ENCODE measurements around the gene CD2AP.
"Not testable (repeated sequence)": the region's sequence is repeated elsewhere in the genome, so short reads cannot be mapped to it uniquely, and the experiment has no call there.

The CD2AP gene

DNA sequence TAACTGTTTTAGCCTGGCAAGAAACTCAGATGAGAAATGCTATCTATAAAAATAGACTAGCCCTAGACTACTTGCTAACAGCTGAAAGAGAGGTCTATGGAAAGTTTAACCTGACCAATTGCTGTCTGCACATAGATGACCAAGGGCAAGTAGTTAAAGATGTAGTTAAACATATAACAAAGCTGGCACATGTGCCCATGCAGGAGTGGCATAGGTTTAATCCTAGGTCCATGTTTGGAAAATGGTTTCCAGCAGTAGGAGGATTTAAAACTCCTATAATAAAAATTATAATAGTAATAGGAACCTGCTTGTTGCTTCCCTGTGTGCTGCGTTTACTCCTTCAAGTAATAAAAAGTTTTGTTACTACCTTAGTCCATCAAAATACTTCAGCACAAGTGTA is 169.6 kb downstream of the CD2AP start:
- in situ Hi-C loops (cut with HindIII; ENCODE audit: low pct_unique_long_range_greater_than_20kb, low sequenced_read_pairs) = no loop called here
- no peak for TF ChIP-seq JUND (IDR thresholded peaks at IDR 0.05; ENCODE audit: low read depth)
- no peak for DNase-seq (ENCODE audit: low read depth in 1 of 2, low spot score in 1 of 2)

GRCh38 chr6:47647626-47648025 is 170.0 kb downstream of the CD2AP start:
- in situ Hi-C loops (cut with HindIII; ENCODE audit: low pct_unique_long_range_greater_than_20kb, low sequenced_read_pairs); DNase-seq (ENCODE audit: low read depth in 1 of 2, low spot score in 1 of 2): not testable (repeated sequence)

DNA sequence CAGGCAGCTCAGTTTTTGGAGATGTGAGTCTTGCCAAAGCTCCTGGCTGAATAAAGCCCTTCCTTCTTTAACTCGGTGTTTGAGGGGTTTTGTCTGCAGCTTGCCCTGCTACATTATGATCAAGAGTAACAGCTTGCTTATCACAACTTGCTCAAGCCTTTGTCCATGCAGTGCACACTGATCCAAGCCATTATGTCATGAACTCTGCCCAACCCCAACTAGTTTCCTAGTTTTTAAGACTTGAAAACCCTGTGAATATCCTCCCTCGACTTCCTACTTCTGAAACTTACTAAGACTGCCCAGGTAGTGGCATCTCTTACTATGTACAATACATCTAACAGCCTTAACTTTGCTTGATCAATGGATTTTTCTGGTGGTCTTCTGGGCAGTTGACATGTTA is 170.4 kb downstream of the CD2AP start:
- in situ Hi-C loops (cut with HindIII; ENCODE audit: low pct_unique_long_range_greater_than_20kb, low sequenced_read_pairs) = no loop called here
- TF ChIP-seq JUND (IDR thresholded peaks at IDR 0.05; ENCODE audit: low read depth) = no peak
- DNase-seq (ENCODE audit: low read depth in 1 of 2, low spot score in 1 of 2) = no peak

DNA sequence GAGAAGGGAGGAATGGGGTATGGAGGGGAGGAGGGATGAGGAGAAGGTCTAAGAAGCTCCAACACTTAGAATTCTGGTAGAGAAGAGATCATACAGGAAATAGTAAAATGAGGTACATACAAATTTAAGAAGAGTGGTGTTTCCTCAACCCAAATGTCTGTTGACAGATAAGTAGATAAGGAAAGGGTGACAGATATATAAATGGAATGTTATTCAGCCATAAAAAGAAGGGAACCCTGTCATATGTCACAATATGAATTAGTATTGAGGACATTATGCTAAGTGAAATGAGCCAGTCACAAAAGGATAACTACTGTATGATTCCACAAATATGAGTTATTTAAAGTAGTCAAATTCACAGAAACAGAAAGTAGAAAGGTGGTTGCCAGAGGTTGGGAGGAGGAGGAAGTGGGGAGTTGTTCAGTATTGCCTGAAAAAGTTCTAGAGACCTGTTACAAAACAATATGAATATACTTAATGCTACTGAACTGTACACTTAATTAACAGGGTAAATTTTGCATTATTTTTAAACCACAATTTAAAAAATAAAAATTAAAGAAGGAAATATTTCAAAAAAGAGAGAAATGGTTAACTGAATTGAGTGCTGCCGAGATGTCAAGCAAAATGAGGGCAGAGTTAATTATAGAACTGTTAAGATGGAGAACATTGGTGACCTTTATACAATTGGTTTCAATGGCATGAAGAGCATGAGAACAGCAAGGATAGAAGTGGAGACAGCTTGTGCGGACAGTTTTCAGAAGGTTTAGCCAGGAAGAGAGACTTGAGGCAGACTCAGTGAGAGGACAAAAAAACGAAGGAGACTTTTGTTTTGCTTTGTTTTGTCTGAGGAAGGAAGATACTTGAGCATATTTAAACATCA is 173.2 kb downstream of the CD2AP start:
- TF ChIP-seq JUND (IDR thresholded peaks at IDR 0.05; ENCODE audit: low read depth) = no peak
- in situ Hi-C loops (cut with HindIII; ENCODE audit: low pct_unique_long_range_greater_than_20kb, low sequenced_read_pairs) = no loop called here
- DNase-seq (ENCODE audit: low read depth in 1 of 2, low spot score in 1 of 2) = no peak

- no peak for DNase-seq (ENCODE audit: low read depth in 1 of 2, low spot score in 1 of 2)
- no peak for TF ChIP-seq JUND (IDR thresholded peaks at IDR 0.05; ENCODE audit: low read depth)
- in situ Hi-C loops (cut with HindIII; ENCODE audit: low pct_unique_long_range_greater_than_20kb, low sequenced_read_pairs) = no loop called here
These were observed 173.9 kb downstream of the CD2AP start for GRCh38 chr6:47651505-47651944.

- in situ Hi-C loops (cut with HindIII; ENCODE audit: low pct_unique_long_range_greater_than_20kb, low sequenced_read_pairs) = no loop called here
- DNase-seq (ENCODE audit: low read depth in 1 of 2, low spot score in 1 of 2) = no peak
- TF ChIP-seq JUND (IDR thresholded peaks at IDR 0.05; ENCODE audit: low read depth) = no peak
These were observed 176.1 kb downstream of the CD2AP start for GRCh38 chr6:47653706-47654105.

DNA sequence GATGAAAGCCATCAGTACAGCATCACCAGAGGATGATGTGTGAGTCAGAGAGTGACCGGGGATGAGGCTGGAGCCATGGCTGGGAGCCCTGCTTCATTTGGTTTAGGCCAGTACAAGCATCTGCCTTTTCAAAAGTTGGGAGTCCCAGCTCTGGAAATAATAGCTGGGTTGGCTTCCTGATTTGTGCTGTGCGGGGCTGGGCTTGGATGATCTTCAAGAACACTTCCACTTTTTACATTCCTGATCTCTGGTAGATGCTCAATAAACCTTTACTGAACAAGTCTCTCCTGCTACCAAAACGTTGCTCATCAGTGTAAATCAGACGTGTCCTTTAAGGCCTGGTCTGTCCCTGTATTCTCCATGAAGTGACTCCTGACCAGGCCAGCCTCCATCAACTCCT is 176.7 kb downstream of the CD2AP start:
- in situ Hi-C loops (cut with HindIII; ENCODE audit: low pct_unique_long_range_greater_than_20kb, low sequenced_read_pairs) = no loop called here
- DNase-seq (ENCODE audit: low read depth in 1 of 2, low spot score in 1 of 2) = no peak
- TF ChIP-seq JUND (IDR thresholded peaks at IDR 0.05; ENCODE audit: low read depth) = no peak

GRCh38 chr6:47655719-47656595 is 178.4 kb downstream of the CD2AP start:
- peak; percentile 15 to 75 for DNase-seq (ENCODE audit: low read depth in 1 of 2, low spot score in 1 of 2)
- no peak for TF ChIP-seq JUND (IDR thresholded peaks at IDR 0.05; ENCODE audit: low read depth)
- in situ Hi-C loops (cut with HindIII; ENCODE audit: low pct_unique_long_range_greater_than_20kb, low sequenced_read_pairs) = no loop called here

DNA sequence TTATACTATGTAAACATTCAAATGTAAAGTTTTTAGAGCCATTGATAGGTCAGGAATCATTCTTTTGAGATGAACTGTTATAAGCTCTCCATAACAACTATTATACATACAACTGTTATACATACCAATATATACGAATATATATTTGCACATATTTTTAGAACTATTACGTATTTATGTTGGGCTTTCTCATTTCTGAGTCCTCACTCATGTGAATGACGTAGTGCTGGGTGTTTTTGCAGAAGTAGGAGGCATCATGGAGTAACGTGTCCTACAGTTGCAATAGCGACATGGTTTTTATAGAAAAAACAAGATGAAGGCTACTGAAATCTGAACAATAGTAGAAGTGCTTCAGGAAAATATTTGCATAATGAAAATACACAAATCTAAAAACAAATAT is 184.4 kb downstream of the CD2AP start:
- in situ Hi-C loops (cut with HindIII; ENCODE audit: low pct_unique_long_range_greater_than_20kb, low sequenced_read_pairs) = no loop called here
- TF ChIP-seq JUND (IDR thresholded peaks at IDR 0.05; ENCODE audit: low read depth) = no peak
- no peak for DNase-seq (ENCODE audit: low read depth in 1 of 2, low spot score in 1 of 2)

GRCh38 chr6:47663462-47664216 is 186.1 kb downstream of the CD2AP start:
- TF ChIP-seq JUND (IDR thresholded peaks at IDR 0.05; ENCODE audit: low read depth) = no peak
- in situ Hi-C loops (cut with HindIII; ENCODE audit: low pct_unique_long_range_greater_than_20kb, low sequenced_read_pairs) = no loop called here
- peak in 1 of 2 experiments; percentile 38 for DNase-seq (ENCODE audit: low read depth in 1 of 2, low spot score in 1 of 2)

GRCh38 chr6:47665112-47665511 is 187.5 kb downstream of the CD2AP start:
- in situ Hi-C loops (cut with HindIII; ENCODE audit: low pct_unique_long_range_greater_than_20kb, low sequenced_read_pairs) = no loop called here
- peak in 1 of 2 experiments; percentile 53 for DNase-seq (ENCODE audit: low read depth in 1 of 2, low spot score in 1 of 2)
- TF ChIP-seq JUND (IDR thresholded peaks at IDR 0.05; ENCODE audit: low read depth) = no peak

All from T47D (cell line).